Measurements from ENCODE around the gene CCL25. TPM values are rescaled to one million over a fixed set of nuclear protein-coding genes. Genes with fewer than 3 reads are reported as not detected.

The CCL25 gene
- total and polyA plus RNA-seq, 9 of the 15 experiments (the other 6 are each of a cell fraction or from before 2014, with no cell fraction given), result 0.15 TPM; not detected in 8

DNA sequence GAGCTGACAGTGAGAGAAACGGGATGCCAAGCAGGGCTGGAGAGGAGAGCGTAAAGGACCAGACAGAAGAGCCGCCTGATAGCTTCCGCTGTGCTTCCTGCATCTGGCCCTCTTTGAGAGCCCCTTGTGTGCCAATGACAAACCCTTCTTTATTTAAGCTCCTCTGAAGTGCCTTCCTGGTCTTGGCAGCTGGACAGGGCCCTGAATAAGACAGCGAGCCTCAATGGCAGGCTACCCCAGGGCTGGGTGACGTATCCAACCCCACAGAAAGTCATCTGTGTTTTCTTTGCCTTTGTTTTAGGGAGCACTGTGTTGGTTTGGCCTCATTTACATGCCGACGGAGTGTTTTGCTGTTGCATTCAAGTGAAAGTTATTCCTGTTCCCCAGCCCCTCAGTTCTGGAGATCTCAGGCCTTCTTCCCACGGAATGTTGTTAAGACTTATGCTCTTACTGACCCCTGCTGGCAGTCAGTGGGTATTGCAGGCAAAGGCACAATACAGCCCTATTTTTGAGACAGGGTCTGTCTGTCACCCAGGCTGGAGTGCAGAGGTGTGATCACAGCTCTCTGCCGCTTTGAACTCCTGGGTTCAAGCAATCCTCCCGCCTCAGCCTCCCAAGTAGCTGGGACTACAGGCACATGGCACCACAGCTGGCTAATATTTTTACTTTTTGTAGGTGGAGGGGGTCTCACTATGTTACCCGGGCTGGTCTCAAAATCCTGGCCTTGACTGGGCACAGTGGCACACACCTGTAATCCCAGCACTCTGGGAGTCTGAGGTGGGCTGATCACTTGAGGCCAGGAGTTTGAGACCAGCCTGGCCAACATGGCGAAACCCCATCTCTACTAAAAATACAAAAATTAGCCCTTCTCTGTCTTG is 16.8 kb downstream of the CCL25 start (continued):
- no peak for TF ChIP-seq L3MBTL2 (IDR thresholded peaks at IDR 0.05)
- no peak for TF ChIP-seq ZKSCAN3 (CRISPR knock-in tag; IDR thresholded peaks at IDR 0.05)
- TF ChIP-seq MGA (IDR thresholded peaks at IDR 0.05), result no peak
- TF ChIP-seq, protein P1, sequence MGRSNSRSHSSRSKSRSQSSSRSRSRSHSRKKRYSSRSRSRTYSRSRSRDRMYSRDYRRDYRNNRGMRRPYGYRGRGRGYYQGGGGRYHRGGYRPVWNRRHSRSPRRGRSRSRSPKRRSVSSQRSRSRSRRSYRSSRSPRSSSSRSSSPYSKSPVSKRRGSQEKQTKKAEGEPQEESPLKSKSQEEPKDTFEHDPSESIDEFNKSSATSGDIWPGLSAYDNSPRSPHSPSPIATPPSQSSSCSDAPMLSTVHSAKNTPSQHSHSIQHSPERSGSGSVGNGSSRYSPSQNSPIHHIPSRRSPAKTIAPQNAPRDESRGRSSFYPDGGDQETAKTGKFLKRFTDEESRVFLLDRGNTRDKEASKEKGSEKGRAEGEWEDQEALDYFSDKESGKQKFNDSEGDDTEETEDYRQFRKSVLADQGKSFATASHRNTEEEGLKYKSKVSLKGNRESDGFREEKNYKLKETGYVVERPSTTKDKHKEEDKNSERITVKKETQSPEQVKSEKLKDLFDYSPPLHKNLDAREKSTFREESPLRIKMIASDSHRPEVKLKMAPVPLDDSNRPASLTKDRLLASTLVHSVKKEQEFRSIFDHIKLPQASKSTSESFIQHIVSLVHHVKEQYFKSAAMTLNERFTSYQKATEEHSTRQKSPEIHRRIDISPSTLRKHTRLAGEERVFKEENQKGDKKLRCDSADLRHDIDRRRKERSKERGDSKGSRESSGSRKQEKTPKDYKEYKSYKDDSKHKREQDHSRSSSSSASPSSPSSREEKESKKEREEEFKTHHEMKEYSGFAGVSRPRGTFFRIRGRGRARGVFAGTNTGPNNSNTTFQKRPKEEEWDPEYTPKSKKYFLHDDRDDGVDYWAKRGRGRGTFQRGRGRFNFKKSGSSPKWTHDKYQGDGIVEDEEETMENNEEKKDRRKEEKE (IDR thresholded peaks at IDR 0.05; ENCODE audit: borderline replicate concordance in 1 of 2, control insufficient read depth in 1 of 2, low read depth in 2 of 2, low read length in 1 of 2), result no peak
- TF ChIP-seq CAMTA2 (CRISPR knock-in tag; conservative IDR thresholded peaks at IDR 0.05), result no peak
- no peak for TF ChIP-seq TGIF2 (CRISPR knock-in tag; IDR thresholded peaks at IDR 0.05)
- TF ChIP-seq ZBTB26 (CRISPR knock-in tag; IDR thresholded peaks at IDR 0.05), result no peak
- no peak for TF ChIP-seq RFX7 (CRISPR knock-in tag; IDR thresholded peaks at IDR 0.05)
- TF ChIP-seq, protein P2, sequence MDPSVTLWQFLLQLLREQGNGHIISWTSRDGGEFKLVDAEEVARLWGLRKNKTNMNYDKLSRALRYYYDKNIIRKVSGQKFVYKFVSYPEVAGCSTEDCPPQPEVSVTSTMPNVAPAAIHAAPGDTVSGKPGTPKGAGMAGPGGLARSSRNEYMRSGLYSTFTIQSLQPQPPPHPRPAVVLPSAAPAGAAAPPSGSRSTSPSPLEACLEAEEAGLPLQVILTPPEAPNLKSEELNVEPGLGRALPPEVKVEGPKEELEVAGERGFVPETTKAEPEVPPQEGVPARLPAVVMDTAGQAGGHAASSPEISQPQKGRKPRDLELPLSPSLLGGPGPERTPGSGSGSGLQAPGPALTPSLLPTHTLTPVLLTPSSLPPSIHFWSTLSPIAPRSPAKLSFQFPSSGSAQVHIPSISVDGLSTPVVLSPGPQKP (CRISPR knock-in tag; IDR thresholded peaks at IDR 0.05), result no peak
